ENCODE results near the gene BMP7. TPM values are rescaled to one million over a fixed set of nuclear protein-coding genes. Genes with fewer than 3 reads are reported as not detected.

Gene BMP7
- total and polyA plus RNA-seq, 2 of the 8 experiments (the other 6 are each of a cell fraction or from before 2014, with no cell fraction given): 9.2 to 14.7 TPM

GRCh38 chr20:57259938-57260921 lies 6.2 kb downstream of the BMP7 start (continued):
- no peak for TF ChIP-seq CHD7 (IDR thresholded peaks at IDR 0.05; ENCODE audit: insufficient replicate concordance, low read length)
- no peak for TF ChIP-seq RAD21 (IDR thresholded peaks at IDR 0.05 in 1 of 2, conservative IDR thresholded peaks at IDR 0.05 in 1 of 2; ENCODE audit: low read depth in 2 of 2, low read length in 2 of 2)
- TF ChIP-seq YY1 (IDR thresholded peaks at IDR 0.05; ENCODE audit: low read depth, low read length): no peak
- TF ChIP-seq SAP30 (IDR thresholded peaks at IDR 0.05; ENCODE audit: insufficient read depth, insufficient replicate concordance, low read length): no peak
- TF ChIP-seq EZH2 (IDR thresholded peaks at IDR 0.05; ENCODE audit: low read depth, low read length, severe bottlenecking): no peak
- TF ChIP-seq TCF12 (IDR thresholded peaks at IDR 0.05; ENCODE audit: low read depth, low read length): no peak
- no peak for TF ChIP-seq USF2 (IDR thresholded peaks at IDR 0.05; ENCODE audit: low read length)

All from H1 (cell line).